BE2C (cell line): Measurements from ENCODE around the gene TXNRD1.

Source experiments
- DNase-seq: peaks from one replicate; pipeline ENCODE4 v3.0.0-alpha.2; 2020
- H3K27me3 ChIP-seq: fragments of 250-450 bp; sonication (Bioruptor Pico); 2 replicates; pipeline ENCODE4 v1.5.1; 2020; ENCODE audit warnings: mild to moderate bottlenecking
- H3K36me3 ChIP-seq: fragments of 250-450 bp; sonication (Bioruptor Pico); 2 replicates; pipeline ENCODE4 v1.5.1; 2020; ENCODE audit warnings: mild to moderate bottlenecking
- H3K4me1 ChIP-seq: fragments of 250-450 bp; sonication (Bioruptor Pico); 2 replicates; pipeline ENCODE4 v1.5.1; 2020
- H3K4me3 ChIP-seq: 2 replicates; pipeline ENCODE4 v1.5.1; 2011; ENCODE audit warnings: low read depth, low read length
- H3K9me3 ChIP-seq: fragments of 250-450 bp; sonication (Bioruptor Pico); 2 replicates; pipeline ENCODE4 v1.5.1; 2020
- CTCF ChIP-seq: IDR thresholded peaks from 2 replicates; pipeline ENCODE4 v1.5.1; 2012; ENCODE audit warnings: mild to moderate bottlenecking, low read depth, low read length

TXNRD1 gene

GRCh38 chr12:104351057-104351983 is 135.7 kb downstream of the TXNRD1 start:
- no peaks in the 10 kb centered on the region for H3K9me3 ChIP-seq
- H3K4me3 ChIP-seq, result no peak overlapping the region
- H3K27me3 ChIP-seq, result no peaks in the 10 kb centered on the region
- no peak for DNase-seq
- no peaks in the 10 kb centered on the region; the same call in 1 of the 2 replicates for H3K4me1 ChIP-seq
- no peak for TF ChIP-seq CTCF
- peaks cover 63% of the 10 kb centered on the region for H3K36me3 ChIP-seq

- H3K4me1 ChIP-seq, result no peaks in the 10 kb centered on the region; the same call in 1 of the 2 replicates
- H3K9me3 ChIP-seq, result no peaks in the 10 kb centered on the region
- TF ChIP-seq CTCF, result no peak
- DNase-seq, result no peak
- H3K27me3 ChIP-seq, result no peaks in the 10 kb centered on the region
- H3K4me3 ChIP-seq, result no peak overlapping the region
- H3K36me3 ChIP-seq, result peaks cover 56% of the 10 kb centered on the region
Observed at GRCh38 chr12:104352106-104352713, 136.6 kb downstream of the TXNRD1 start.

- Histone ChIP-seq H3K4me1 (no peaks in the 10 kb centered on the region; the same call in 1 of the 2 replicates), H3K4me3 (no peak overlapping the region), H3K27me3 (no peaks in the 10 kb centered on the region), H3K36me3 (peaks cover 45% of the 10 kb centered on the region), H3K9me3 (no peaks in the 10 kb centered on the region)
- no peak for TF ChIP-seq CTCF
- DNase-seq, result no peak
Observed at GRCh38 chr12:104353012-104353981, 137.7 kb downstream of the TXNRD1 start.

- Histone ChIP-seq H3K36me3 (peaks cover 35% of the 10 kb centered on the region), H3K4me3 (no peak overlapping the region), H3K4me1 (no peaks in the 10 kb centered on the region; the same call in 1 of the 2 replicates), H3K27me3 (no peaks in the 10 kb centered on the region), H3K9me3 (no peaks in the 10 kb centered on the region)
- DNase-seq, result no peak
- TF ChIP-seq CTCF, result no peak
Observed at GRCh38 chr12:104354167-104354867, 138.7 kb downstream of the TXNRD1 start.

- no peak overlapping the region for H3K4me3 ChIP-seq
- DNase-seq, result no peak
- H3K9me3 ChIP-seq, result no peaks in the 10 kb centered on the region
- no peak for TF ChIP-seq CTCF
- H3K4me1 ChIP-seq, result no peaks in the 10 kb centered on the region; the same call in 1 of the 2 replicates
- peaks cover 28% of the 10 kb centered on the region for H3K36me3 ChIP-seq
- H3K27me3 ChIP-seq, result no peaks in the 10 kb centered on the region
Observed at GRCh38 chr12:104354868-104355570, 139.4 kb downstream of the TXNRD1 start.
